Kidney capillary endothelial cell (primary cell): ENCODE results near the gene MYOCD.

Experiments used
- DNase-seq: peaks from one replicate; pipeline ENCODE4 v3.0.0-alpha.2; 2018; ENCODE audit warnings: low spot score

The MYOCD gene

DNA sequence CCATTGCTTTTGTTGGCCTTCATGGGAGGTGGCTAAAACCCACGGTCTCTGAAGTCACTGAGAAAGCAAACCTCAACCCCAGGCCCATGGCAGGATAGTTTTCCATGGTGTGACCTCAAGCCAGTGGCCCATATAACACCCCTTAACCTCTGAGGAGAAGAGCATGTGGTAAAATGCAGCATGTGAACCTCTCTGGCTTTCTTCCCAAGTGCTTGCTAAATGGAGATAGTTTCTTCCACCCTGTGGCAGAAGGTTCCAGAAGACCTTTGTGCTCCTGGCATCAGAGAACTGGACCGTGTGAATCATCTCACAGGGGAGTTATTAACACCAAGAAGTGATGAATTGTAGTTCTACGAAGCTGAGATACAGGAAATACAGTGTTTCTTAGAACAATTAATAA, 47.3 kb downstream of the MYOCD start:
- no peak for DNase-seq

DNA sequence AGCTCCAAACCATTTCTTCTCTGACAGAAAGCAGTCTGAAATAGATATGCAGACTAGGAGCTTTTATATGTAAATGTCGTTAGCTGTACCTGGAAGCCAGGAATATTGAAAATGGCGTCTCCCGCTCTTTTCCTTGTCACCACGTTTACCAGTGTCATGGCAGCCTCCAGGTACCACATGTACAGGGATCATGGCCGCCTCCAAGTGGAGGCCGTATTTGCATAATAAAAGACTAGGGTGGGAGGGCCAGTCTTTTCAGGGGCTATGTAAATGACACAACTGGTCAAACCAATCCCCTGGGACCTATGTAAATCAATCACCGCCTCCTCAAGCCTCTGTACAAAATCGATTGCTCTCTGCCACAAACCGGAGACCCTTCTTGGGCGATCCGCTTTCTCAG, 54.3 kb downstream of the MYOCD start:
- DNase-seq: no peak

DNA sequence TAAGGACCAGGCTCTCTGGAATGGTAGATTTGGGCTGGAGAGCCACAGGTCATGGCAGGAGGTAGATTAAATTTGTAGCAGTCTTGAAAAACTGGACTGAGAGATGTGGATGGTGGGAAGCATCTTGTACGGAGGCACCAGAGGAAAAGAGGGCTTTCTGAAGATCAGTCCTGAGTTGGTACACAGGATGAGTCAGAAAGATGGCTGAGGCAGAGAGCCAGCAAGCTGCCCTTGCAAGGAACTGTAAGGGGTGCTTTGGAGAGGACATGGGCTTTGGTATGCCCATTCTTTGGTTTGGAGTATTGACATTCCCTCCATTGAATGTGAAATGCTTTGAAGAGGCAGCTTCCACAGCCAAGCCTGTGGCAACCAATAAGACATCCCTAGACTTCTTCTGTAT, 55.9 kb downstream of the MYOCD start:
- no peak for DNase-seq

DNA sequence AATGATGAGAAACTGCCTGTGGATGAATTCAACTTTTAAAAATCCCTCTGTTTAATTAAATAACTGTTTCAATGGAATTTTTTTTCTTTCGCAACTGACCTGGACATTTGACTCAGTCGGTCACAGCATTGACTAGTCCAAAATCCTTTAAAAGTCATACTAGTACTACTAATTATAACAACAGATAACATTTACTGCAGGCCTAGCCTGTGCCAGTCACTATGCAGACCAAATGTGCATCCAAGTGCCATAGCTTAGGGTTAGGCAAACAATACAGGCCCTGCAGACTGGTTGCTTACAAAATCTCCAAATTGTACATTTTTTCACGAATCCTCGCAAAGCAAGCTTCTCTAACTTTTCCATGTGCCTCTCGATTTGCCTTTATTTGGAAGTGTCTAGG, 56.6 kb downstream of the MYOCD start:
- no peak for DNase-seq

DNA sequence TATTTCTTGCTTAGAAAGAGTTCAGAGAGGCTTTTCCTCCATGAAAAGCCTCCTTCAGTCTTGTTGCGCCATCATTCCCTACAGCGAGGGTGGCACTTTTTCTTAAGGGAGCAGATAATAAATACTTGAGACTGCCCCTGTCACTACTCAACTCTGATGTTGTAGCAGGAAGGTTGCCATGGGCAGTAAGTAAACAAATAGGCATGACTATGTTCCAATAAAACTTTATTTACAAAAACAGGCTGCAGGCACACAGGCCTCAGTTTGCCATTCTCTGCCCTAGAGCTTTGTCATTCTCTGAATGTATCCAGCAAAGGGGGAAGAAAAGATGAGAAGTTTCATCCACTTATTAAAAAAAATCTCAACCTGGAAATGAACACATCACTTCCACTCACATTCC, 60.4 kb downstream of the MYOCD start:
- no peak for DNase-seq

DNA sequence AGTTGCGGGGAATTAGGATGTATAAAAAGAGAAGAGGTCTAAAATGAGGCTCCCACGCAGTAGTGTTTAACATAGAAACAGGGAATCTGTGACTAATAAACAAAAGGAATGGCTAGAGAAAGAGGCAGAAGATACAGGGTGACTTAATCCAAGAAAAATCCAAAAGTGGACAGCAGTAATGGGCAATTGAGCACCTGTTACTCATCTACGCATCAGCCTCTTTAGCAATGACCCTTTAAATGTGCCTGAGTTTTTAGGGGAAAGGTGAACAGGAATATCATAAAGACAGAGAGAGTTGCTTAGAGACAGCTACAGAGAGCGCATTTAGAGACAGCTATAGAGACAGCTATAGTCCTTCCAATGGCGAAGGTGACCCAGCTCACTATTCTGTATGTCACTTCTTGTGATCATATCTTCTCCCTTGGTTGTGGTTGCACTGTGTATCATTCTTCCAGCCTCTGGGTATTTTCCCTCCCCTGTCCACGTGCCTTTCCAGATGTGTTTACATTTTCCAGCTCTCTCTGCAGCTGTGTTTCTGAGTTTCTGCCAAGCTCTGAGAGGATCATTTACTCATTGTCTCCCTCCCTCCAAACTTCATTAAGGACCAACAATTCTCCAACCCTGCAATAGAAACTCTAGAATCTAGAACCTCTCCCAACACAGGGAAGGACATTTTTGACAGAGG, 61.5 kb downstream of the MYOCD start:
- DNase-seq: no peak

DNA sequence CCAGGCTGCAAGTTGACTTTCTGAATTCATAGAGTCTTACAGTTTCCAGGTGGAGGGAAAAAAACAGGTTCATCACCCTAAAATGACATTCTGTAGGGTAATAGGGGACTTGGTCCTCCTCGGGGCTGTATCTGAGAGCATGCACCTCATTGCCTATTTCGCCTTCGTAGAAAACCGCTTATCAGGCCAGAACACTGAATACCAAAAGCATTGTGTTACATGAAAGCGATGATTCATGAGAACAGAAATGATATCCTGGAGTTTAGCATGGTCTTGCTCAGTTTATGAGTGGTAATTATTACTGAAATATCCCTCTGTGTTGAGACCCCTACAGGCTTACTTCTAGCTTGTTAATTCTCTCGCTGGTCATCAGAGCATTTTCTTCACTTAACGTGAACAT, 62.2 kb downstream of the MYOCD start:
- no peak for DNase-seq

DNA sequence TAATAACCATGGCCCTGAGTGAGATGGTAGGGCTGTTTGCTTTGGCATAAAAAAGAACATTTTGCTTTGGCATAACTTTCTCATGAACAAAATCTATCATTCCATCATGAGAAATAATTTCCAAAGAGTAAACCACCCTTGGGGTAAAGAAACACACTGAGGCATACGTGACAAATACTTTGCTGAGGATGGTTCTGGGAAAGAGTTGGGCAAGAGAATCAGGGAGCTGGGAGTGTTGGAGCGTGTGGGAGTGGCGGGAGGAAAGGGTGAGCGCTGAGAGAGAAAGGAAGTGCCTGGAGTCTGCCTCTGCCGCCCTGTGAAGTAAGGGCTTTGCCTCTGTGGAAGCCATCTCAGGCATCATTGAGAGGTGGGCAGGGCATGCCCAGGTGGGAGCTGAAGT, 63.4 kb downstream of the MYOCD start:
- DNase-seq: no peak

DNA sequence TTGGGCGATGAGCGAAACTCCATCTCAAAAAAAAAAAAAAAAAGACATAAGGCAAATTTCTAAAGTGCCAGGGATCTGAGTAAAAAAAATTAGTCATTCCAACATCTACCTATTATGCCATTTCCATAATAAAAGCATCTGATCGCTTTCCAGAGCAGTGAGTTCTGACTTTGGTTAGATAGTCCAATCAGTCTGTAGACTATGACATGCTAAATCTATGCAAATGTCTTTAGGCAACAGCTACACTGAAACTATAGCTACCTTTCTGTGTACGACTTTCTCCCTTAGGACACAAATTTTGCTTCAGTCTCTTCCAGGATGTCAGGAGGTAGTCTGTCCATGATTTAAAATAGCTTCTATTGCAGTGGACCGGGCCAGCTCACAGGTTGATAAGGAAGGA, 64.7 kb downstream of the MYOCD start:
- DNase-seq: no peak

DNA sequence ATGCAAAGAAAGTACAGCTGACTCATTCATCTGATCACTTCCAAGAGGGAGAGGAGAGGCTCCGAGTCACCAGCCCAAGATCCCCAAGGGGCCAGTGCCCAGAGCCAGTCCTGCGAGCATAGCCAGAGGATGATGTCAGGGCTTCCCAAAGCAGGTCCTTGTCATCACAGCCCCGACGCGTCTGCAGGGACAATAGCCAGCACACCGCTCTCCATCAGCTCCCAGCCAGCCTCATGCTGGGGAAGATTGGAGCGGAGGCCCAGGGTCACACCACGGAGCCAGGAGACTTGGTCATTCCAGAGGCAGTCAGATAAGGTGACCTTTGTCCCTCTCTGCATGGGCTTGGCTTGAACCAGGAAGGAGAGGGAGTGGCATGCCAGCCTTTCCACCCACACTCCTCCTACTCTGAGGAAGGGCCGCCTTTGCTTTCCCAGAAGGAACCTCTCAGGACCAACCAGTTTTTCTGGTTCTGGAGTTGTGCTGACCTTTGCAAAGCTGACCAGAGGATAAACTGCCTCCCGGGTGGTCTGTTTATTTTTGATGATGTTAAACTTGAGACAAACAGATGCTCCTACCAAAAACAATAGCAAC, 65.3 kb downstream of the MYOCD start:
- DNase-seq: peak; percentile 22

DNA sequence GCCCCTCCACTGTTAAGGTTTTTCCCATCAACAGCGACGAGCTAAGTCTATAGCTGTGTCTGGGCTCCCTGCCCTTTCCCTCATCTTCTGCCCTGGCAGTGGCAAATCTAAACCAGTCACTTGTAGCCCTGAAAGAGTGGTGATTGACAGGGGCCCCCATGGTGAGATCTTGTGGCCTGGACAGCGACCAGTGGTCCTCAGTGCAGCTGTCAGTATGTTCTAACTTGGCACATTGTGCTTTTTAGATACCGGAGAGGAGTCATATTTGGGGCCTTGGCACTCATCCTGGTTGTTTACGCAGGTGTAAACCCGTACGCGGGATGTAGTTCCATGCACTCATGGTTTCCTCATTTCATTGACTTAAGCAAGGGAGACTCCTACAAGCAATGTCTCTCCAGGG, 66.1 kb downstream of the MYOCD start:
- no peak for DNase-seq

DNA sequence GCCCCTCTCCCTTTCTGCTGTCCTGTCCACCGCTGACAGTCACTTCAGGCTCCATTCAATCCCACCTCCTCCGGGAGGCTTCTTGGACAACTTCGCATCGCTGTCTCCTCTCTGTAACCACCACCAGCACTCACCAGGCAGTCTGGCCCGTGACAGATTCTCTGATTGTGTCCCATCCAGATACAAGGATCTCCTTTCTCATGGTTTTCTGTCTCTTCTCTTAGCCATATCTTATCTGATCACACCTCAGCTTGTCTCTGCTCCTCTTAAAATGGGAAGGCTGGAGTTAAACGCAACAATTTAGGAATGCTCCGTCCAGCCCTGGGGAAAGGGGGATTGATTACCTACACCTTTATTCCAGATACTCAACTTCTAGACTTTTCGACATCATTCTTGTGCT, 66.7 kb downstream of the MYOCD start:
- no peak for DNase-seq

DNA sequence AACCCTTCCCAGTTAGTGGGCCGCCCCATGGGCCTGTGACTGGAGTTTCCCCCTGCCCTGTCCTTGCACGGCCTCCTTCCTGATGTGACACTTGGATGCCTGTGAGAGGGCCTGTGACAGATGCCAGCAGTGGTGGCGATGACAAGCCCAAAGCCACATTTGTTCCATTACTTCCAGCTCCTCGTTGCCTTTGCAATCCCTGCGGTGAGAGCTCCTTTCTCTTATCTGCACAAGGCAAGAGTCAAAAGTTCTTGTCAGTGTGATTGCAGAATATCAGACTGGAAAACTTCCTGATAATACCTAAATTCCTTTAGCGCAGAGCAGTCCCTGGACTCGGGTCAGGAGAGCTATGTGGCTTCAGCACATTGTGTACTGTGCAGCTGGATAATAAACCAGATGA, 69.2 kb downstream of the MYOCD start:
- DNase-seq: no peak

DNA sequence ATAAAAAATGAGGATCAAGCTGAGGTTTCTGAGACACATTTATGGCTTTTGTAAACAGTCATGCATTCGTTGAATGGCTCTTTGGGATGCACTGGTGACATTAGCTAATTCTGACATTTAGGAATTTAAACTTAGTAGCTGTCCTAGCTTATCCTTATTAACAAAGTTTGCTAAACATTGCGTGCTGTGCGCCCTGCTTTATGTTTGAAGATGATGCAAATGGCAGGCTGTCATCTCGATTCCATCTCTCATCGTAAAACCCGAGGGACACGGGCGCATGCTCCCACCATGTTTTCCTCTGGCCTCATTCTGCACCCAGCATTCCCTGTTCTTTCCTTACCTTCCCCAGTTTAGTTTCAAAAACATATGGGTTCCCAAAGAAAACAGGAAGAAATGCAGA, 69.8 kb downstream of the MYOCD start:
- DNase-seq: no peak

DNA sequence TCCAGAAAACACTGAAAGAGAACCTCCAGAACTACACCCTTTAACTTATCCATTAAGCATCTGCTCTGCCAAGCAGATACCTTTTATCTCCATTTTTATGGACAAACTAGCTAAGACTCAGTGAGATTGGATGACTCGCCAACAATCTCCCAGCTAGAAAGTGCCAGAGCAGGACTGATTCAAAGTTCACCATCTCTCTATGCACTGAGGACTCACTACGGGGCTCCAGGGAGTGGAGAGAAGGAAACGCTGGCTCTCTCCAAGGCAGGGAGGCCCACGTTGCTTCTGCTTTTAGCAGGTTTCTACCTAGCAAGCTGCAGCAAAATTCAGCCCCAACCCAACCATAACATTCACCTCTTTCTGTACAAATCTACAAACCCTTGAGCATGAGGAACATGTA, 70.8 kb downstream of the MYOCD start:
- DNase-seq: no peak

DNA sequence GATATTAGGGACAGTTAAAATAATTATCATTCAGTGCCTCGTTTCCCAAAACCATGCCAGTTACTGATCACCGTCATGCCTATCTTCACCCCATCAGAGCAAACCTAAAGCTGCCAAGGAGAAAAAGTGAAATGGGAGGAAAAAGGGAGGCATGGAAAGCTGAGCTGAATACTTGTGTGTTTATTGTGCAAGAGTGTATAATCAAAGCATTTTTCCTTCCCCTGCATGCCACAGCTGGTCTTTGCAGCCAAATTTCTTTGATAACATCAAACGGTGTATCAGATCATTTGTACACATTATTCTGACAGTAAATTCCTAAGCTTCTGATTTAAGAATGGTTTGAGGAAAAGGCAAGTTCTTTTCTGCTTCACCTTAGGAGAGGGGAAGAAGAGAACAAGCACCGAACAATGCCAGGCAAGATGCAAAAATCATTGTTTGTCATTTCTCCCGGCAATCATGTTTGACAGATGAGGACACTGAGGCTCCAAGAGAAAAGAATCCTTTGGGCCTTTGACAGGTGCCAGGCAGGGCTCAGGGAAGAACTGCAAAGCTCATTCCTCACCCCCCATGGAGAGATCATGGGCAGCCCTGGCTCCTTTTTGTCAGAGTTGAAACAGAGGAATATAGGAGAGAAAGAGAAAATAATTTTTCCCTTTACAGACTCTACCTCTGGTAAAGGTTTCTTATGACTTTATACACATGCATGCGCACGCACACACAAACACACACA, 72.2 kb downstream of the MYOCD start:
- no peak for DNase-seq

DNA sequence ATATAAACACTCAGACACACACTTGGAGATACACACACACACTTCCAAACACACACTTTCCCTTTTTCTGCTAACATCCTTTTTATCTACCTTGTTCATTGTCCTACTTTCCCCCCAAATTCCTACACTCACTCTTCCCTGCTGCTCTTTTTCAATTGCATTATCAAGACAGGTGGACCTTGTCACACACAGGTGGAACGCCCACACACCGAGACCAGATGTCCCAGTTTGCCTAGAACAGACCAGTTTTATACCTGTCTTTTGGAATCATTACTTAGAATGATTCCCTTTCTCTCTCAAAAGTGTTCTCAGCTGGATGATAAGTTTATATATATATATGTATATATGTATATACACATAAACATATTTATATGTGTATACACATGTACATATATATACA, 72.9 kb downstream of the MYOCD start:
- no peak for DNase-seq

DNA sequence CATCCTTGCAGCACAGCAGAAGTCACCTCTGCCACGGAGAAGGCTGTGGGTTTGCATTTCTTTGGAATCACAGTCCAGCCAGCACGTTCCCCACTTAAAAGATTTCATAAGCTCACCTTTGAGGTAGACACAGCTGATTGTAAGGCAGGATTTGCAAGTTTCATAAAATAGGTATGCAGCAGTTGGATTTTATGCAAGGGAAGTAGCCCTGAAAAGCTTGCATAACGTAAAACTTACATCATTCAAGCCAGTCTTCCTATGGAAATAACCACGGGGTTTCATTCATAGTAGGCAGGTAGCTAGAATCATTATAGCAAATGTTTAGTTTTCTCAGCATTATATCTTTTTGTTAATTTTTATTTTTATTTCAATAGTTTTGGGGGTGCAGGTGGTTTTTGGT, 73.8 kb downstream of the MYOCD start:
- DNase-seq: no peak

DNA sequence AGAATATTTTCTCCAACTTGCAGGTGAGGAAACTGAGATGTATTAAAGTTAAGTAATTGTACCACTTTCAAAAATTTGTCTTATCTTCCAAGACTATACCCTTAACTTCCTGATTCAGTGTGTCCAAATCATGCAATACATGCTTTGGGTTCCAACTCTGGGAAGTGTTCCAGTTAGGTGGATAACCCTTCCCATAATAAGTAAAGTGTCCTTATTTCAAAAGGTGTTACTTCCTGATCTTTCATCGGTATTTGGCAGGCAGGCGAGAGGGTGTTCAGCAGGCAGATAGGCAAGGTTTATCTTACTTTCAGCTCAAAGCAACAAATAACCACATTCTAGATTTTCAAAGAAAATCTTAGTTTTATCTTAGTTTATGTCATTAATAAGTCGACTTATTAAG, 77.4 kb downstream of the MYOCD start:
- DNase-seq: no peak

DNA sequence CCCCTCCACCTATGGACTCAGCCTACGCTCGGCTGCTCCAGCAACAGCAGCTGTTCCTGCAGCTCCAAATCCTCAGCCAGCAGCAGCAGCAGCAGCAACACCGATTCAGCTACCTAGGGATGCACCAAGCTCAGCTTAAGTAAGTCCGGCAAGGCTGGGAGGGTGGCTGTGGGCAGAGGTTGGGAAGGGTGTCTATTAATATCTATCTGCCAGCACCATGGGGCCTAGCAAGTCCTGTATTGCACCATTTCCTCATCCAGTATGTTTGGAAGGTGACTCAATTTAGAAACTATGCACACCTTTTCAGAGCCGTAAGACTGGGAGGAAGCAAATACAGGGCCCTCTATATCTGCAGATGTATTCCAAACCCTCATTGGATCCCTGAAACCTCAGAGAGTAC, 78.6 kb downstream of the MYOCD start:
- no peak for DNase-seq

DNA sequence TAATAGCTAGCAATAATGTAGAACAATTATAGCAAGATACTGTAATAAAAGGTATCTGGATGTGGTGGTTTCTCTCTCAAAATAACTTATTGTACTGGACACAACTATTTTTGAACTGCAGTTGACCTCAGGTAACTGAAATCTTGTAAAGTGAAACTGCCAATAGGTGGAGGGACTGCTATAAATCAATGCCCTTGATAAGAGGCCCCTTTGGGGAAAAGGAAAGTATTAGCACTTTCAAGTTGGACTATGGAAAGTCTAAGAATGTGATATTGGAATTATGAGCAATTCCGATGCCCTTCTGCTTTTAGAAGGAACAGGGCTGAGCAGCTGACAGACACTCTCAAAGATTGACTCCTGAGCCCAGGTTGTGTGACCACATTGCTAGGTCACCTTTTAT, 79.1 kb downstream of the MYOCD start:
- no peak for DNase-seq

DNA sequence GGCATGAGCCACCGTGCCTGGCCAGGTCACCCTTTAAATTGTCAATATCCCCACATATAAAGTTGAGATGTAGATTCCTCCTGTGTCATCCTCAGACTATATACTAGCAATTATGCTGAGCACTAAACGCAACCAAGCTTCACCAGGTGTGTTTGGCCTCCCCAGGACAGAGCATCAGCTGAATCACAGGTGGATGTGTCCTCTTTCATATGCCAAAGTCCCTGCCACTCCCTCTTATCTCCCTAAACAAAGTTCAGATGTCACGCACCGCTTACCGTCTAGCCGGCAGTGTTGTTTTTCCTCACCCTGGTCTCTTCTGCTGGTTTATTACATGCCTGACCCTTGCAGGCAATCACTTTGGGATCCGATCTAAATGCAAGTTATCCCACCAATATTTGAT, 79.8 kb downstream of the MYOCD start:
- no peak for DNase-seq

DNA sequence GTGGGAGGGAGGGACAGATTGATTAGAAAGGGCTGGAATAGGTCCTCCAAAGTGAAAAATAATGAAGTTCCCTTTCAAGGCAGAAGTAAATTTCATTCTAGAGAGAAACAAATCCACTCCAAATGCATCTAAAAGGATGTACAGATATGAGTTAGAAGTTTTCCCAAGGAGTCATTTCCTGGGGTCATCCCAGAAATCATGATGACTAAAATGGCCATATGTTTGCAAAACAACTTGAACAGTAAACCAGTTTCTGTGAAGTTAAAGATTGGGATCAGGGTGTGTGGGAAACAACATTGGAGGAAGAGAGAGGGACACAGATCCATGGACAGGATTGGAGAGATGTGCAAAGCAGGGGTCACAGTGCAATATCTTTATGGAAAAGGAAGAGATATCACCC, 91.1 kb downstream of the MYOCD start:
- peak; percentile 53 for DNase-seq

DNA sequence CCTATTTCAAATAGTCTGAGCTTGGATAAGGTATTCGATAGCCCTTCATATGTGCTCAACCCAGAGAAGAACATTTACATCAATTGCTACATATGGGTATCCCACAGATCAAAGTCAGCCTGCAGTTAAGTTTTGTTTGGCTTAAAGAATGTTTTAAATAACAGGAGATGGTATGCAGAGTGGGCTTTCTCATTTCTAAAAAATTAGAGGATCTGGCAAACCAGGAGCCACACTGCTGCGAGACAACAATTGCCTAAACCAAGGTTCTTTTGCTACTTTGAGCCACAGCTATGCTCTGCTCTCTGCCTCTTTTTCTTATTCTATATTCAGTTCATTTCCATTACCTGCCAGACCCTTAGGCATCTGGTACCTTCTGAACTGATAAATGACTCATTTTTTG, 93.4 kb downstream of the MYOCD start:
- no peak for DNase-seq
